ENCODE measurements around the gene MED16.

MED16 gene

GRCh38 chr19:861756-862580 lies 31.0 kb downstream of the MED16 start:
- Histone ChIP-seq H3K4me2 (ENCODE audit: low read length) (peak overlapping the region; percentile 59; the same call in 1 of the 2 replicates), H3K4me1 (ENCODE audit: insufficient read depth, low read length, severe bottlenecking) (peaks cover 18% of the 10 kb centered on the region), H4K20me1 (ENCODE audit: insufficient read depth, low read length) (no peaks in the 10 kb centered on the region), H3K9me2 (ENCODE audit: low read depth, low read length) (no peaks in the 10 kb centered on the region), H3K36me3 (ENCODE audit: insufficient read depth, low read length) (no peaks in the 10 kb centered on the region), H3F3A (ENCODE audit: insufficient read depth, low read length) (no peaks in the 10 kb centered on the region), H2AFZ (ENCODE audit: low read length) (no peak overlapping the region), H3K9ac (ENCODE audit: low read length) (no peak overlapping the region), H3K9me3 (ENCODE audit: low read length) (no peaks in the 10 kb centered on the region), H3K27ac (ENCODE audit: low read depth, low read length, poor library complexity, severe bottlenecking) (peak overlapping the region; percentile 60), H3K79me2 (ENCODE audit: insufficient read depth, low read length) (no peaks in the 10 kb centered on the region), H3K27me3 (ENCODE audit: insufficient read depth, low read length) (no peaks in the 10 kb centered on the region), H3K4me3 (ENCODE audit: low read depth, low read length, poor library complexity, severe bottlenecking) (peak overlapping the region; percentile 43)
- TF ChIP-seq, protein P1, sequence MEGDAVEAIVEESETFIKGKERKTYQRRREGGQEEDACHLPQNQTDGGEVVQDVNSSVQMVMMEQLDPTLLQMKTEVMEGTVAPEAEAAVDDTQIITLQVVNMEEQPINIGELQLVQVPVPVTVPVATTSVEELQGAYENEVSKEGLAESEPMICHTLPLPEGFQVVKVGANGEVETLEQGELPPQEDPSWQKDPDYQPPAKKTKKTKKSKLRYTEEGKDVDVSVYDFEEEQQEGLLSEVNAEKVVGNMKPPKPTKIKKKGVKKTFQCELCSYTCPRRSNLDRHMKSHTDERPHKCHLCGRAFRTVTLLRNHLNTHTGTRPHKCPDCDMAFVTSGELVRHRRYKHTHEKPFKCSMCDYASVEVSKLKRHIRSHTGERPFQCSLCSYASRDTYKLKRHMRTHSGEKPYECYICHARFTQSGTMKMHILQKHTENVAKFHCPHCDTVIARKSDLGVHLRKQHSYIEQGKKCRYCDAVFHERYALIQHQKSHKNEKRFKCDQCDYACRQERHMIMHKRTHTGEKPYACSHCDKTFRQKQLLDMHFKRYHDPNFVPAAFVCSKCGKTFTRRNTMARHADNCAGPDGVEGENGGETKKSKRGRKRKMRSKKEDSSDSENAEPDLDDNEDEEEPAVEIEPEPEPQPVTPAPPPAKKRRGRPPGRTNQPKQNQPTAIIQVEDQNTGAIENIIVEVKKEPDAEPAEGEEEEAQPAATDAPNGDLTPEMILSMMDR (IDR thresholded peaks at IDR 0.05; ENCODE audit: low read length) = peak; percentile 7; the same call in 1 of the 2 replicates
- TF ChIP-seq EZH2 (IDR thresholded peaks at IDR 0.05; ENCODE audit: borderline replicate concordance, low read length) = no peak

GRCh38 chr19:861141-861755 lies 31.7 kb downstream of the MED16 start:
- Histone ChIP-seq H3K9me3 (ENCODE audit: low read length) (no peaks in the 10 kb centered on the region), H3K79me2 (ENCODE audit: insufficient read depth, low read length) (no peaks in the 10 kb centered on the region), H2AFZ (ENCODE audit: low read length) (no peak overlapping the region), H3K9me2 (ENCODE audit: low read depth, low read length) (no peaks in the 10 kb centered on the region), H3K9ac (ENCODE audit: low read length) (peak overlapping the region; percentile 55; the same call in 1 of the 2 replicates), H3K4me1 (ENCODE audit: insufficient read depth, low read length, severe bottlenecking) (peaks cover 18% of the 10 kb centered on the region), H3K27ac (ENCODE audit: low read depth, low read length, poor library complexity, severe bottlenecking) (no peak overlapping the region), H3F3A (ENCODE audit: insufficient read depth, low read length) (no peaks in the 10 kb centered on the region), H4K20me1 (ENCODE audit: insufficient read depth, low read length) (no peaks in the 10 kb centered on the region), H3K27me3 (ENCODE audit: insufficient read depth, low read length) (no peaks in the 10 kb centered on the region), H3K36me3 (ENCODE audit: insufficient read depth, low read length) (no peaks in the 10 kb centered on the region), H3K4me3 (ENCODE audit: low read depth, low read length, poor library complexity, severe bottlenecking) (peak overlapping the region; percentile 62), H3K4me2 (ENCODE audit: low read length) (peak overlapping the region; percentile 63; the same call in 1 of the 2 replicates)
- TF ChIP-seq EZH2 (IDR thresholded peaks at IDR 0.05; ENCODE audit: borderline replicate concordance, low read length) = no peak
- TF ChIP-seq, protein P1 (IDR thresholded peaks at IDR 0.05; ENCODE audit: low read length) = no peak

- Histone ChIP-seq H3K9me2 (ENCODE audit: low read depth, low read length) (no peaks in the 10 kb centered on the region), H3K4me3 (ENCODE audit: low read depth, low read length, poor library complexity, severe bottlenecking) (peak within 1 kb of the TSS; percentile 62), H3K4me1 (ENCODE audit: insufficient read depth, low read length, severe bottlenecking) (peaks cover 18% of the 10 kb centered on the region), H3K27ac (ENCODE audit: low read depth, low read length, poor library complexity, severe bottlenecking) (no peak within 1 kb of the TSS), H3K9ac (ENCODE audit: low read length) (peak within 1 kb of the TSS; percentile 55; the same call in 1 of the 2 replicates), H3K9me3 (ENCODE audit: low read length) (no peaks in the 10 kb centered on the region), H4K20me1 (ENCODE audit: insufficient read depth, low read length) (no peaks in the 10 kb centered on the region), H3K36me3 (ENCODE audit: insufficient read depth, low read length) (no peaks in the 10 kb centered on the region), H3K79me2 (ENCODE audit: insufficient read depth, low read length) (no peaks in the 10 kb centered on the region), H2AFZ (ENCODE audit: low read length) (no peak within 1 kb of the TSS), H3K4me2 (ENCODE audit: low read length) (peak within 1 kb of the TSS; percentile 63), H3K27me3 (ENCODE audit: insufficient read depth, low read length) (no peaks in the 10 kb centered on the region), H3F3A (ENCODE audit: insufficient read depth, low read length) (no peaks in the 10 kb centered on the region)
- no peak for TF ChIP-seq EZH2 (IDR thresholded peaks at IDR 0.05; ENCODE audit: borderline replicate concordance, low read length)
- TF ChIP-seq, protein P1 (IDR thresholded peaks at IDR 0.05; ENCODE audit: low read length) = no peak
Measured at GRCh38 chr19:858868-859843, 33.8 kb downstream of the MED16 start, which contains the start of gene CFD. TSS of gene CFD (plus strand) at chr19:859664. CDS start at chr19:859690, 26 bp downstream.
